ENCODE measurements around the gene RAB38. TPM values are rescaled to one million over a fixed set of nuclear protein-coding genes. Genes with fewer than 3 reads are reported as not detected.

RAB38 gene
- total and polyA plus RNA-seq, 7 donors, result 0.20 to 0.63 (median 0.24) TPM; not detected in 1

GRCh38 chr11:88206751-88207150 is 31.5 kb upstream of the RAB38 start:
- 0% methylated on average over 1 of the region's 1 CpG for WGBS, 3 donors
- Histone ChIP-seq H3K27me3 (ENCODE audit: insufficient read depth in 3 of 3, low read length in 2 of 3) (no peaks in the 10 kb centered on the region), H3K4me3 (no peak overlapping the region), H3K36me3 (ENCODE audit: insufficient read depth in 1 of 2, low read depth in 1 of 2) (no peaks in the 10 kb centered on the region), H3K27ac (no peak overlapping the region), H3K4me1 (no peaks in the 10 kb centered on the region), H3K9me3 (no peaks in the 10 kb centered on the region)
- no peak for TF ChIP-seq CTCF (IDR thresholded peaks at IDR 0.05)
- no peak for DNase-seq
- ATAC-seq, result no peak
- intact Hi-C loops (cut with DNase I), result no loop called here

- intact Hi-C loops (cut with DNase I), result no loop called here
Observed at GRCh38 chr11:88204353-88204752, 29.1 kb upstream of the RAB38 start.

DNA sequence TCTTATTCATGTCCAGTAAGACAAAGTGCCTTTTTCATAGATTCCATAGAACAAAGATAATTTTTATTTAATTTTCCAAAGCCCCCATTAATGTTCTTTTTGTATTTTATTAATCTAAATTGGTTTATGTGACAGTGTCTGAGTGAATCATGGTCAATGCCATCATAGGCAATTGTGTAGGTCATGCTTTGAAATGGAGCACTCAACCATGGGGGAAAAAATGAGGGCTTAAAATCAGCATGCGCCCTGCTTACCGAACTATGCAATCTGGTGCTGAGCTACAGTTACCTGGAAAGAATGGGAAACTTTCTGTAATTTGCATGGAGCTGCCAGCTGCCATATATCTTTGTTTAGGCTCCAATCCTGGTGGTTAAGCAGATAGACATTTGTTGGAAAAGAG is 28.4 kb upstream of the RAB38 start:
- WGBS, 3 donors, result 82 to 86% (median 85%) methylated on average over 2 of the region's 2 CpGs
- Histone ChIP-seq H3K9me3 (no peaks in the 10 kb centered on the region), H3K27me3 (ENCODE audit: insufficient read depth in 3 of 3, low read length in 2 of 3) (no peaks in the 10 kb centered on the region), H3K4me3 (no peak overlapping the region), H3K27ac (no peak overlapping the region), H3K4me1 (no peaks in the 10 kb centered on the region), H3K36me3 (ENCODE audit: insufficient read depth in 1 of 2, low read depth in 1 of 2) (no peaks in the 10 kb centered on the region)
- DNase-seq (no peak), ATAC-seq (no peak)
- intact Hi-C loops (cut with DNase I), result no loop called here
- TF ChIP-seq CTCF (IDR thresholded peaks at IDR 0.05), result no peak

More at GRCh38 chr11:88204353-88204752, 29.1 kb upstream of the RAB38 start:
- H3K9me3 ChIP-seq, result no peaks in the 10 kb centered on the region
- no peak overlapping the region for H3K4me3 ChIP-seq
- H3K36me3 ChIP-seq (ENCODE audit: insufficient read depth in 1 of 2, low read depth in 1 of 2), result no peaks in the 10 kb centered on the region
- H3K4me1 ChIP-seq, result no peaks in the 10 kb centered on the region
- DNase-seq (no peak), ATAC-seq (no peak)
- H3K27me3 ChIP-seq (ENCODE audit: insufficient read depth in 3 of 3, low read length in 2 of 3), result no peaks in the 10 kb centered on the region
- H3K27ac ChIP-seq, result no peak overlapping the region
- no peak for TF ChIP-seq CTCF (IDR thresholded peaks at IDR 0.05)
- 89 to 95% (median 93%) methylated on average over 3 of the region's 3 CpGs for WGBS, 3 donors

DNA sequence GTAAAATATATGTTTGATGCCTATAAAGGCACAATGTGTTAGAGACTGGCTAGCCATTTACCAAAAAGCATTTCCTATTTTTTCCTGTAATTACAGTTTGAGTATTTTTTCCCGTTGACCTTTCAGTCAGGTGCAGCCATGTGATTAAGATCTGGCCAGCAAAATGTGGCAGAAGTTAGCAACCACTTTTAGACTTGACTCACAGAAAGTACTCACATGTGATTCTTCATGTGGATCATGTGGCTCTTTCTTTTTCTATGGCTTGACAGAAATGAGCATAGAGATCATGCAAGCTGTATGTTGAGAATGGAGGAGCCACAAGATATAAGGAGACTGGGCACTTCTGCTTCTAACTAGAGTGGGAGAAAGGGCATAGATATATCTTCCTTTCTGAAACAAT is 27.3 kb upstream of the RAB38 start:
- H3K4me3 ChIP-seq, result no peak overlapping the region
- no peak overlapping the region for H3K27ac ChIP-seq
- H3K4me1 ChIP-seq, result no peaks in the 10 kb centered on the region
- TF ChIP-seq CTCF (IDR thresholded peaks at IDR 0.05), result no peak
- intact Hi-C loops (cut with DNase I), result no loop called here
- ATAC-seq (no peak), DNase-seq (no peak)
- WGBS, 3 donors, result 76 to 84% (median 80%) methylated on average over 1 of the region's 1 CpG
- H3K27me3 ChIP-seq (ENCODE audit: insufficient read depth in 3 of 3, low read length in 2 of 3), result no peaks in the 10 kb centered on the region
- no peaks in the 10 kb centered on the region for H3K9me3 ChIP-seq
- H3K36me3 ChIP-seq (ENCODE audit: insufficient read depth in 1 of 2, low read depth in 1 of 2), result no peaks in the 10 kb centered on the region

GRCh38 chr11:88196393-88196792 is 21.1 kb upstream of the RAB38 start:
- Histone ChIP-seq H3K36me3 (ENCODE audit: insufficient read depth in 1 of 2, low read depth in 1 of 2) (no peaks in the 10 kb centered on the region), H3K4me3 (no peak overlapping the region), H3K27me3 (ENCODE audit: insufficient read depth in 3 of 3, low read length in 2 of 3) (no peaks in the 10 kb centered on the region), H3K9me3 (no peaks in the 10 kb centered on the region), H3K27ac (no peak overlapping the region), H3K4me1 (no peaks in the 10 kb centered on the region)
- intact Hi-C loops (cut with DNase I), result no loop called here
- no peak for TF ChIP-seq CTCF (IDR thresholded peaks at IDR 0.05)
- DNase-seq, result no peak
- no peak for ATAC-seq
